GM18498 (cell line): ENCODE measurements around the gene RNF123.

Experiments used
- ATAC-seq: cut with Tn5 transposase; IDR thresholded peaks from one replicate; pipeline ENCODE4 v1.9.1; 2021; ENCODE audit warnings: mild to moderate bottlenecking, moderate library complexity; ENCODE audit not compliant: unreplicated experiment

Gene RNF123

GRCh38 chr3:49700453-49701128 is 11.2 kb downstream of the RNF123 start:
- no peak for ATAC-seq

DNA sequence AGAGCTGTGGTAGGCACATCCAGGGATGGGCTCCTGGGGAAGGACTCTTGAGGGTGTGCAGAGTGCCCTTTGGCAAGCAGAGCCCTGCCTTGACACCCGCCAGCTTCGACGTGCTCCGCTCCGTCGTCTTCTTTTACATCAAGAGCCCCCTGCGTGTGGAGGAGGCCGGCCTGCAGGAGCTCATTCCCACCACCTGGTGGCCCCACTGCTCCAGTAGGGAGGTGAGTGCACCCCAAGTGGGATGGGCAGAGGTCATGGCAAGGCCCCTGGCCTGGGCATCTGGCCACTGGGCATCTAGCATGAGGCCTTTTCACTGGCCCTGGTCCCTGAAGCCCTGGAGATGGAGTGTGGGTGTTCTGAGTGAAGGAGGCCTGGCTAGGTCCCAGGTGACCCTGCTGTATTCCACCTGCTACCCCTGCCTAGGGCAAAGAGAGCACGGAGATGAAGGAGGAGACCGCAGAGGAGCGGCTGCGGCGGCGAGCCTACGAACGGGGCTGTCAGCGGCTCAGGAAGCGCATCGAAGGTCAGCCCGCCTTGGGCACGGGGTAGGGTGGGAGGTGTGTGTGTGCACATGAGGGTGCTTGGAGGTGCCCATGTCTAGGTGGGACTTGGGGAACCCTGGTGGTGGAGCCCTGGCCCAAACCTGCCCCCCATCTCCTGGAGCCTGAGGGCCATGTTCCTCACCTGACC is 12.2 kb downstream of the RNF123 start:
- ATAC-seq, result no peak

- ATAC-seq, result no peak
Measured at GRCh38 chr3:49702672-49703071, 13.3 kb downstream of the RNF123 start.

- peak; percentile 67 for ATAC-seq
Measured at GRCh38 chr3:49703443-49703927, 14.1 kb downstream of the RNF123 start.

DNA sequence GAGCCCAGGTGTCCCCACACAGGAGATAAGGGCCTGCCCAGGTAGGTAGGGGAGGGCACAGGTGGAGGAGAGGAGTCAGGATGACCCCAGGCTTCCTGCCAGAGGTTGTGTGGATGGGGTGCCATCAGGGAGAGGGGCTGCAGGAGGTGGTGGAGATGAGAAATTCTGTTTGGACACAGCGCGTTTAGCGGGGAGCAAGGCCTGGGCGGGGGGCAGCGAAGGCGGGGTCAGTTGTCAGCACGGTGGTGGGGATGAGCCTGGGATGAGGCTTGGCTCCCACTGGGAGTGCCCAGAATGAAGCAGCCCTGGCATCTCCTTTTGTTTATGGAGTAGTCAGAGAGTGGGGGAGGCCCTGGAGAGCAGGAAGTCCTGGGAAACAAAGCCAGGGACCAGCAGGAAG is 14.6 kb downstream of the RNF123 start:
- ATAC-seq, result no peak

DNA sequence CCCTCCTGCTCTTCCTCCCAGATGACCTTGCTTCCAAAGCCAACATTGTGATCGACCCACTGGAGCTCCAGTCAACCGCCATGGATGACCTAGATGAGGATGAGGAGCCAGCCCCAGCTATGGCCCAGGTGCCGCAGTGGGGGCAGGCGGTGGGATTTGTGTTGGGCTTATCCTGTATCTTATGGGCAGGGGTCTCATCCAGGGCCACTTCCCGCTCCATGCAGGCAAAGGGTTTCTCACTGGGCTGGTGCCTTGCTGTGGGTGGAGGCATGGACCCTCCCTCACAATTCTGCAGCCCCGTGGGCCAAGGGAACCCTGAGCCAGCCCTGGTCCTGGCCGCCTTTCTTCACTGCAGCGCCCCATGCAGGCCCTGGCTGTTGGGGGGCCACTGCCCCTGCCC is 15.3 kb downstream of the RNF123 start:
- ATAC-seq, result no peak

DNA sequence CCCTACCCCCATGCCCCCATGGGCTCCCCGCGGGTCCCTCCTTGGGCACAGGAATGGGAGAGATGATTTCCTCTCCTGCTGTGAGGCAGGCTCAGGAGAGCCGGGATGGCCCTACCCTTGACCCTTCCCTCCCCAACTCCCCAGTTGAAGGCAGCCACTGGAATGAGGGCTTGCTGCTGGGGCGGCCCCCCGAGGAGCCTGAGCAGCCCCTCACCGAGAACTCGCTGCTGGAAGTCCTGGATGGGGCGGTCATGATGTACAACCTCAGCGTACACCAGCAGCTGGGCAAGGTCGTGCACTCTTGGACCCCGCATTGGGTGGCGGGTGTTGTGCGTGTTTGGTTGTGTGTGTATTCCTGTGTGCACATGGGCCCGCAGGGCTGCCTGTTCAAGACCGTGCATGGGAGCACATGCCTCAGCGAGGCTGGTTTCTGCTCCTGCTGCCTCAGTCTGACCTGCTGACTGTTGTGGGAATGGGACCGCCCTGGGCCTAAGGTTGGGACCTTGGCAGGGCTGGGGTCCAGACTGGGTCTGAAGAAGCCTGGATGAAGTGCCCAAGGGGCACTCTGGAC is 16.1 kb downstream of the RNF123 start:
- ATAC-seq, result no peak

GRCh38 chr3:49706456-49707112 is 17.2 kb downstream of the RNF123 start:
- no peak for ATAC-seq

DNA sequence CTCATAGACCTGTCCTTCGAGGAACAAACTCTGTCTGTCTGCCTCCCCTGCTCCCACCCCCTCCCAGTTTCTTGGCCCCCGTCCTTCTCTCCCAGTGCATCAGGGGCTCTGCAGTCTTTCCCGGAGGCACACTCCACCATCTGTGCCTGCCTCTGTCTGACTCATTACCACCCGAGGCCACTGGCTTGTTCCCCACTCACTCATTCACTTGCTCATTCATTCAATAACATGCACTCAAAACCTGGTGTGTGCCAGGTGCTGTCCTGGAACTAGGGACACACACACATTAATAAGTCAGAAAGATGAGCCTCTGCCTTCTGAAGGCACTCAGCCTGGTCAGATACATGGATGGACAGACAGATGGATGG is 17.7 kb downstream of the RNF123 start:
- ATAC-seq, result no peak

GRCh38 chr3:49709852-49710251 is 20.5 kb downstream of the RNF123 start:
- ATAC-seq, result no peak

- no peak for ATAC-seq
Measured at GRCh38 chr3:49711489-49711888, 22.1 kb downstream of the RNF123 start.

DNA sequence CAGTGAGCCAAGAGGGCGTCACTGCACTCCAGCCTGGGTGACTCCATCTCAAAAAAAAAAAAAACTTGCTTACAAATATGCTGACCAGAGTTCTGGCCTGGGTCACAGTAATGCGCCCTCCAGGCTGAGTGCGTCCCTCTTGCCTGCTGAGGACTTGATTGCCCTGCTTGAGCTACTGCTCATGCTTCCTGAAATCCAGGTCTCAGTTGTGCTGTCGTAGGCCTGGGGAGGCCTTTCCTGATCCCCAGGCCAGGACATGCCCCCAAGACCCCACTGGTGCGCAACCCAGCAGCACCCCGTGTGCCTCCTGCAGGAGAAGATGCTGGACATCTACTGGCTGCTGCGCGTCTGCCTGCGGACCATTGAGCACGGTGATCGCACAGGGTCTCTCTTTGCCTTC is 22.8 kb downstream of the RNF123 start:
- ATAC-seq, result no peak

- no peak for ATAC-seq
Measured at GRCh38 chr3:49712631-49713317, 23.4 kb downstream of the RNF123 start.

DNA sequence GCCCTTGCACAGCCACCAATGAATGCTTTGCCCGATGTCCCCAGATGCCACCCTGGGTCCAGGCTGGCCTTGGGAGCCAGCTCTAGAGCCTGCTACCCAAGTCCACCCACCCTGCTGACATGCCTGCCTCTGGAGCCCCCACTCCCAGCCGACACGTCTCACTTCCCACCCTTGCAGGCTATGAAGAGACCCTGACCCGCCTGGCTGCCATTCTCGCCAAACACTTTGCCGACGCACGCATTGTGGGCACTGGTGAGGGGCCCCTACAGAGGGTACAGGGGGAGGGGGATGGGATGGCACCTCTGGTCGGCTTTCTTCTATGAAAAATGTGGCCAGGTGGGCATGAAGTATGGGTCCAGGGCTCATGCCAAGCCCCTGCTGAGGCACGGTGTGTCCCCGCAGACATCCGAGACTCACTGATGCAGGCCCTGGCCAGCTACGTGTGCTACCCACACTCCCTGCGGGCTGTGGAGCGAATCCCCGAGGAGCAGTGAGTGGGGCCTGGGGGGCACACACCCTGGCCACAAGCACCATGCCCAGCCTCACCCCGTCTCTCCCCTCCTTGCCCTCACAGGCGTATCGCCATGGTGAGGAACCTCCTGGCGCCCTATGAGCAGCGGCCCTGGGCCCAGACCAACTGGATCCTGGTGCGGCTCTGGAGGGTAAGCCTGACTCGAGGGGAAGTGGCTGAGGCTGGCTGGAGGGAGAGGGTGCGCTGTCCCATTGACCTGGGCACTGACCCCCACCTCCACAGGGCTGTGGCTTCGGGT is 24.2 kb downstream of the RNF123 start:
- no peak for ATAC-seq

- ATAC-seq, result no peak
Measured at GRCh38 chr3:49714728-49715550, 25.6 kb downstream of the RNF123 start.

GRCh38 chr3:49715611-49716121 is 26.3 kb downstream of the RNF123 start:
- ATAC-seq, result no peak

DNA sequence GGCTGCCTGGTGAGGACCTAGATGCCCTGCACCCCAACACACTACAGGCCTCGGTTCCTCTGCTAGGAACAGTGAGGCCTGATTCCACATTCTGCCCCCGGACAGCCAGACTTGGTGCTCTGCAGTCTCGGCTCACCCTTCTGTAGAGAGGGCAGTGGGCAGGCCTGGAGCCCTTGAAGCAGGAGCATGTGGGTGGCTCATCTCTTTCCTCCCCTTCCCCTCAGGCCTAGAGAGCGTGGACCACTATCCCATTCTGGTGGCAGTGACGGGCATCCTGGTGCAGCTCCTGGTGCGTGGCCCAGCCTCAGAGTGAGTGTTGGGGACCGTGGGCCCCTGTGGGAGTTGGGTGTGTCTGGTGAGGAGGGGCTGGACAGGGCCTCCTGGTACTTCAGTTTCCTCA is 26.8 kb downstream of the RNF123 start:
- ATAC-seq, result no peak

DNA sequence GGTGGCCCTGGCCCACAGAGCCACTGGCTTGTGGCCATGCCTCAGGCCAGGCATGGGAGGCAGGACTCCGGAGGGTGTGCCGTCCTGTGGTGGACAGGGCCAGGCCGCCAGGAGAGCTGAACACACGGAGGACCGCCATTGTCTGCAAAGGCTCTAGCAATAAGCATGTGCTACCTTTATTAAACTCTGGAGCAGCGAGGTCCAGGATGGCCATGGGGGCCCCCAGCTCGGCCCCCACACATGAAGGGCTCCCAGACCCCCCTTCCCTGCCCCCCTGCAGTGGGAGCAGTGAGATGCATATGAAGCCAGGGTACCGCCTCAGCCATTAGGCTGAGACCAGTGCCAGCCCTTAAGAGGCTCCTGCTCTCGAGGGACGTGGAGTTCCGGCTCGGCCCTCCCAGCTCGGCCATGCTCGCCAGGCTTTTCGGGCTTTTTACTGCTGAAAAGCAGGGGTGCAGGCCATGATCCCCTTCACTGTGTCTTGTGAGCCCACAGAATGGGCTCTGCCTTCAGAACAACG is 27.4 kb downstream of the RNF123 start:
- ATAC-seq, result no peak
